KMS-11 (cell line): Measurements from ENCODE around the gene LMCD1.
"Not testable (repeated sequence)": the region's sequence is repeated elsewhere in the genome, so short reads cannot be mapped to it uniquely, and the experiment has no call there.

Source experiments
- H2AFZ ChIP-seq: fragments of 200-600 bp; sonication (generic); 2 replicates; pipeline ENCODE4 v1.6.1; 2016; ENCODE audit warnings: antibody characterized with exemption, mixed run types, low read depth
- H3K27ac ChIP-seq: fragments of 200-600 bp; sonication (generic); 2 replicates; pipeline ENCODE4 v1.6.1; 2016; ENCODE audit warnings: mild to moderate bottlenecking, mixed run types
- H3K27me3 ChIP-seq: fragments of 200-600 bp; sonication (generic); 2 replicates; pipeline ENCODE4 v1.6.1; 2017; ENCODE audit warnings: mild to moderate bottlenecking, low read depth, mixed run types, moderate library complexity; ENCODE audit not compliant: insufficient read depth
- H3K36me3 ChIP-seq: fragments of 200-600 bp; sonication (generic); 2 replicates; pipeline ENCODE4 v1.6.1; 2017; ENCODE audit warnings: mild to moderate bottlenecking, mixed run types; ENCODE audit not compliant: insufficient read depth
- H3K4me1 ChIP-seq: fragments of 200-600 bp; sonication (generic); 2 replicates; pipeline ENCODE4 v1.6.1; 2016; ENCODE audit warnings: mild to moderate bottlenecking, low read depth, mixed run types; ENCODE audit not compliant: poor library complexity, severe bottlenecking
- H3K4me2 ChIP-seq: fragments of 200-600 bp; sonication (generic); 2 replicates; pipeline ENCODE4 v1.7.0; 2016; ENCODE audit warnings: mild to moderate bottlenecking, mixed run types
- H3K4me3 ChIP-seq: fragments of 200-600 bp; sonication (generic); IDR thresholded peaks from 2 replicates; pipeline ENCODE4 v1.6.1; 2017; ENCODE audit warnings: low read depth, low read length, mixed read lengths; ENCODE audit not compliant: insufficient read depth
- H3K79me2 ChIP-seq: fragments of 200-600 bp; sonication (generic); 2 replicates; pipeline ENCODE4 v1.6.1; 2016; ENCODE audit warnings: low read depth, mixed run types; ENCODE audit not compliant: insufficient read depth
- H3K9ac ChIP-seq: fragments of 200-600 bp; sonication (generic); 2 replicates; pipeline ENCODE4 v1.6.1; 2016; ENCODE audit warnings: mild to moderate bottlenecking, mixed run types
- H4K20me1 ChIP-seq: fragments of 200-600 bp; sonication (generic); 2 replicates; pipeline ENCODE4 v1.6.1; 2016; ENCODE audit warnings: mild to moderate bottlenecking, mixed run types; ENCODE audit not compliant: insufficient read depth
- CTCF ChIP-seq: fragments of 200-600 bp; sonication (generic); conservative IDR thresholded peaks from 2 replicates; pipeline ENCODE4 v1.6.1; 2017; ENCODE audit warnings: low read depth, mild to moderate bottlenecking, antibody characterized with exemption, low read length, moderate library complexity, mixed read lengths

The LMCD1 gene

DNA sequence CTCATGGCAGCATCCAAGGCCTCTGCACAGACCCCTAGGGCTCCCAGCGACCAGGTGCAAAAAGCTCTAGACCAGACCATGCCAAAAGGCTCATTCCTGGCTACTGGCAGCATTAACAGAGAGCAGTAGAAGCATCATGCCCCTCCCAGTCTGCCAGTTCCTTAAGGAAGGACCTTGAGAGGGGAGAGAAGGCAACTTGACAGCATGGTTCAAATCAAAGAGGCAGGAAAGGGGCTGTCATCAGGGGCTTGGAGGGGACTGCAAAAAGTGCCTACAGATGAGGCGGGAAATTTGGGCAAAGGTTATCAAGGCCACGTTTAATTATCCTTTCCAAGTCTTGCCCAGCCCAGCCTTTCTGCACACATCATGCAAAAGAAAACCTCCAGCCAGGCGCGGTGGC is 78.3 kb downstream of the LMCD1 start:
- no peaks in the 10 kb centered on the region for H4K20me1 ChIP-seq
- H3K9ac ChIP-seq = no peak overlapping the region; the same call in 1 of the 2 replicates
- no peaks in the 10 kb centered on the region for H3K36me3 ChIP-seq
- H3K4me2 ChIP-seq = peak overlapping the region; percentile 70; the same call in 1 of the 2 replicates
- no peak for TF ChIP-seq CTCF
- H3K4me3 ChIP-seq = no peak overlapping the region
- no peak overlapping the region; the same call in 1 of the 2 replicates for H2AFZ ChIP-seq
- no peaks in the 10 kb centered on the region for H3K79me2 ChIP-seq
- H3K4me1 ChIP-seq = peaks cover 33% of the 10 kb centered on the region
- no peaks in the 10 kb centered on the region for H3K27me3 ChIP-seq
- peak overlapping the region; percentile 84; the same call in 1 of the 2 replicates for H3K27ac ChIP-seq

- peaks cover 33% of the 10 kb centered on the region for H3K4me1 ChIP-seq
- not testable (repeated sequence) for H3K4me2 ChIP-seq, H3K27ac ChIP-seq, H3K4me3 ChIP-seq, H3K9ac ChIP-seq, H4K20me1 ChIP-seq, H3K36me3 ChIP-seq, H2AFZ ChIP-seq, H3K79me2 ChIP-seq, H3K27me3 ChIP-seq
Measured at GRCh38 chr3:8580434-8580833, 78.8 kb downstream of the LMCD1 start.

GRCh38 chr3:8581373-8581772 is 79.8 kb downstream of the LMCD1 start:
- Histone ChIP-seq H3K27ac (no peak overlapping the region), H3K4me2 (no peak overlapping the region), H3K79me2 (no peaks in the 10 kb centered on the region), H3K9ac (no peak overlapping the region), H3K4me1 (peaks cover 33% of the 10 kb centered on the region), H3K4me3 (no peak overlapping the region), H3K36me3 (no peaks in the 10 kb centered on the region), H3K27me3 (no peaks in the 10 kb centered on the region), H2AFZ (no peak overlapping the region), H4K20me1 (no peaks in the 10 kb centered on the region)
- TF ChIP-seq CTCF = no peak

DNA sequence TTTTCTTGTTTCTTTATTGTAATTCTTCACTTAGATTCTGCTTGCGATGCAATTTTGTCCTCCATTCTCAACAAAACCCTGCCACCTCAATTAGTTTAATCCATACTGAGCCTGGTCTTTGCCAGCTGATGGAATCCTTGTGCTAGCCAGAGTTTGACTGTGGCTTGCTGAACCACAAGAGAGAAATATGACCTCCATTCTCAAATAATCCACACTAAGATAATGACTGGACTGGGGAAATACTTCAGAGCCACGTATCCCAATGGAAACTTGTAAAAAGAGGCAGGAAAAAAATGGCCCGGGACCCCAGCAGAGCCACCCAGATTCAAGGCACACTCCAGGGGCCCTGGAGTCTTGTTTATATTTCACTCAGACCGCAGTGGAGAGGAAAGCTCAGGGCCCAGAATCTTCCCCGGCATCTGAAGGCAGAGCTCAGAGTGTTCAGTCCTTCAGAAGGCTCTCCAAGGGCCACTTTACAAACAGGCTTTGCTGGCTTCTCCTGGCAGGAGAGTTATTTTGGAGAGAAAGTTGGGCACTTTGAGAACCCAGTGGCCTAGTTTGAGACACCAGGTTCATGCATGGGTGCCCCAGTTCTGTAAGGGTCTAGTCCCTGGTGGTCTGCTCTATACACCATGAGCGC is 80.3 kb downstream of the LMCD1 start:
- H3K27me3 ChIP-seq = no peaks in the 10 kb centered on the region
- no peak for TF ChIP-seq CTCF
- H3K36me3 ChIP-seq = no peaks in the 10 kb centered on the region
- no peak overlapping the region for H3K4me2 ChIP-seq
- H3K27ac ChIP-seq = no peak overlapping the region
- peaks cover 33% of the 10 kb centered on the region for H3K4me1 ChIP-seq
- H3K4me3 ChIP-seq = no peak overlapping the region
- no peak overlapping the region for H3K9ac ChIP-seq
- no peaks in the 10 kb centered on the region for H4K20me1 ChIP-seq
- no peak overlapping the region for H2AFZ ChIP-seq
- no peaks in the 10 kb centered on the region for H3K79me2 ChIP-seq

- no peak overlapping the region for H3K4me2 ChIP-seq
- H3K27me3 ChIP-seq = no peaks in the 10 kb centered on the region
- H3K4me1 ChIP-seq = peaks cover 13% of the 10 kb centered on the region
- no peak overlapping the region for H3K27ac ChIP-seq
- no peaks in the 10 kb centered on the region for H4K20me1 ChIP-seq
- no peaks in the 10 kb centered on the region for H3K36me3 ChIP-seq
- no peak overlapping the region for H2AFZ ChIP-seq
- no peak for TF ChIP-seq CTCF
- no peak overlapping the region for H3K9ac ChIP-seq
- H3K79me2 ChIP-seq = no peaks in the 10 kb centered on the region
- H3K4me3 ChIP-seq = no peak overlapping the region
Measured at GRCh38 chr3:8584661-8585060, 83.0 kb downstream of the LMCD1 start.
